Dendritic cell treated with granulocyte-macrophage colony-stimulating factor and Interleukin-4, amounts not matched to agents 40 ng/mL and 50 ng/mL, for 4 days (primary cell): ENCODE measurements around the gene PLA2G4B.

Experiments
- H3K27ac Mint-ChIP-seq: one replicate; pipeline ENCODE4 v1.8.0; 2022; ENCODE audit warnings: mild to moderate bottlenecking, mixed read lengths
- H3K27me3 Mint-ChIP-seq: one replicate; pipeline ENCODE4 v1.8.0; 2022; ENCODE audit warnings: mild to moderate bottlenecking, mixed read lengths
- H3K36me3 Mint-ChIP-seq: one replicate; pipeline ENCODE4 v1.8.0; 2022; ENCODE audit warnings: low read depth, mixed read lengths
- H3K4me1 Mint-ChIP-seq: one replicate; pipeline ENCODE4 v1.8.0; 2022; ENCODE audit warnings: low read depth, mixed read lengths
- H3K4me3 Mint-ChIP-seq: one replicate; pipeline ENCODE4 v1.8.0; 2022; ENCODE audit warnings: mild to moderate bottlenecking, moderate library complexity, mixed read lengths
- H3K9me3 Mint-ChIP-seq: one replicate; pipeline ENCODE4 v1.8.0; 2022; ENCODE audit warnings: mixed read lengths
- intact Hi-C: fragments of 100-400 bp; cut with micrococcal nuclease; formaldehyde crosslinking; loops from one replicate; pipeline ENCODE4 v1.15.0; 2022

The PLA2G4B gene

GRCh38 chr15:41842229-41842628 is 3.6 kb downstream of the PLA2G4B start:
- no peaks in the 10 kb centered on the region for H3K27me3 Mint-ChIP-seq
- H3K4me3 Mint-ChIP-seq: no peak overlapping the region

GRCh38 chr15:41843571-41843970 is 4.9 kb downstream of the PLA2G4B start:
- intact Hi-C loops: no loop called here
- H3K36me3 Mint-ChIP-seq: peaks cover 87% of the 10 kb centered on the region
- no peak overlapping the region for H3K27ac Mint-ChIP-seq
- H3K4me1 Mint-ChIP-seq: no peaks in the 10 kb centered on the region
- H3K9me3 Mint-ChIP-seq: no peaks in the 10 kb centered on the region
- H3K4me3 Mint-ChIP-seq: no peak overlapping the region
- no peaks in the 10 kb centered on the region for H3K27me3 Mint-ChIP-seq

More at GRCh38 chr15:41842229-41842628, 3.6 kb downstream of the PLA2G4B start:
- H3K36me3 Mint-ChIP-seq: peaks cover 85% of the 10 kb centered on the region
- H3K9me3 Mint-ChIP-seq: no peaks in the 10 kb centered on the region
- intact Hi-C loops: no loop called here
- no peaks in the 10 kb centered on the region for H3K4me1 Mint-ChIP-seq
- H3K27ac Mint-ChIP-seq: no peak overlapping the region

- H3K9me3 Mint-ChIP-seq: no peaks in the 10 kb centered on the region
- no peaks in the 10 kb centered on the region for H3K27me3 Mint-ChIP-seq
- intact Hi-C loops: no loop called here
- H3K4me1 Mint-ChIP-seq: no peaks in the 10 kb centered on the region
- no peak overlapping the region for H3K4me3 Mint-ChIP-seq
- H3K36me3 Mint-ChIP-seq: peaks cover 99% of the 10 kb centered on the region
- no peak overlapping the region for H3K27ac Mint-ChIP-seq
Measured at GRCh38 chr15:41844814-41845213, 6.2 kb downstream of the PLA2G4B start.

GRCh38 chr15:41847206-41847605 is 8.6 kb downstream of the PLA2G4B start:
- H3K27me3 Mint-ChIP-seq: peaks cover 6% of the 10 kb centered on the region
- H3K27ac Mint-ChIP-seq: no peak overlapping the region
- H3K4me3 Mint-ChIP-seq: no peak overlapping the region
- no peaks in the 10 kb centered on the region for H3K4me1 Mint-ChIP-seq
- no peaks in the 10 kb centered on the region for H3K9me3 Mint-ChIP-seq
- peaks cover 75% of the 10 kb centered on the region for H3K36me3 Mint-ChIP-seq
- intact Hi-C loops: no loop called here

- H3K9me3 Mint-ChIP-seq: no peaks in the 10 kb centered on the region
- intact Hi-C loops: no loop called here
- H3K27me3 Mint-ChIP-seq: peaks cover 6% of the 10 kb centered on the region
- H3K27ac Mint-ChIP-seq: no peak overlapping the region
- H3K4me3 Mint-ChIP-seq: no peak overlapping the region
- H3K36me3 Mint-ChIP-seq: peaks cover 68% of the 10 kb centered on the region
- H3K4me1 Mint-ChIP-seq: no peaks in the 10 kb centered on the region
Measured at GRCh38 chr15:41847981-41848380, 9.3 kb downstream of the PLA2G4B start.

GRCh38 chr15:41848631-41849030 is 10.0 kb downstream of the PLA2G4B start:
- Mint-ChIP-seq H3K4me3 (no peak overlapping the region), H3K36me3 (peaks cover 62% of the 10 kb centered on the region), H3K4me1 (no peaks in the 10 kb centered on the region), H3K27me3 (peaks cover 6% of the 10 kb centered on the region), H3K27ac (no peak overlapping the region), H3K9me3 (no peaks in the 10 kb centered on the region)
- intact Hi-C loops: no loop called here

GRCh38 chr15:41849204-41849603 is 10.6 kb downstream of the PLA2G4B start:
- peaks cover 6% of the 10 kb centered on the region for H3K27me3 Mint-ChIP-seq
- H3K9me3 Mint-ChIP-seq: no peaks in the 10 kb centered on the region
- H3K4me1 Mint-ChIP-seq: no peaks in the 10 kb centered on the region
- peaks cover 56% of the 10 kb centered on the region for H3K36me3 Mint-ChIP-seq
- intact Hi-C loops: no loop called here
- no peak overlapping the region for H3K27ac Mint-ChIP-seq
- H3K4me3 Mint-ChIP-seq: no peak overlapping the region

- H3K27ac Mint-ChIP-seq: no peak overlapping the region
- intact Hi-C loops: no loop called here
- H3K9me3 Mint-ChIP-seq: no peaks in the 10 kb centered on the region
- H3K4me1 Mint-ChIP-seq: no peaks in the 10 kb centered on the region
- peaks cover 6% of the 10 kb centered on the region for H3K27me3 Mint-ChIP-seq
- no peak overlapping the region for H3K4me3 Mint-ChIP-seq
- H3K36me3 Mint-ChIP-seq: peaks cover 53% of the 10 kb centered on the region
Measured at GRCh38 chr15:41849861-41850260, 11.2 kb downstream of the PLA2G4B start.

- Mint-ChIP-seq H3K27ac (no peak overlapping the region), H3K4me3 (no peak overlapping the region), H3K36me3 (peaks cover 52% of the 10 kb centered on the region), H3K9me3 (no peaks in the 10 kb centered on the region), H3K27me3 (peaks cover 6% of the 10 kb centered on the region), H3K4me1 (no peaks in the 10 kb centered on the region)
- intact Hi-C loops: no loop called here
Measured at GRCh38 chr15:41850482-41851166, 12.0 kb downstream of the PLA2G4B start.

GRCh38 chr15:41851167-41851523 is 12.5 kb downstream of the PLA2G4B start:
- intact Hi-C loops: no loop called here
- Mint-ChIP-seq H3K9me3 (no peaks in the 10 kb centered on the region), H3K4me3 (no peak overlapping the region), H3K27ac (no peak overlapping the region), H3K4me1 (no peaks in the 10 kb centered on the region), H3K27me3 (peaks cover 6% of the 10 kb centered on the region), H3K36me3 (peaks cover 46% of the 10 kb centered on the region)

GRCh38 chr15:41851755-41852370 is 13.2 kb downstream of the PLA2G4B start:
- intact Hi-C loops: no loop called here
- Mint-ChIP-seq H3K4me3 (no peak overlapping the region), H3K9me3 (no peaks in the 10 kb centered on the region), H3K4me1 (no peaks in the 10 kb centered on the region), H3K27me3 (peaks cover 6% of the 10 kb centered on the region), H3K36me3 (peaks cover 43% of the 10 kb centered on the region), H3K27ac (no peak overlapping the region)

- Mint-ChIP-seq H3K4me3 (no peak overlapping the region), H3K4me1 (no peaks in the 10 kb centered on the region), H3K27me3 (peaks cover 6% of the 10 kb centered on the region), H3K27ac (no peak overlapping the region), H3K36me3 (peaks cover 33% of the 10 kb centered on the region), H3K9me3 (no peaks in the 10 kb centered on the region)
- intact Hi-C loops: no loop called here
Measured at GRCh38 chr15:41852736-41853590, 14.3 kb downstream of the PLA2G4B start.

- Mint-ChIP-seq H3K4me3 (no peak overlapping the region), H3K9me3 (no peaks in the 10 kb centered on the region), H3K36me3 (peaks cover 24% of the 10 kb centered on the region), H3K27me3 (peaks cover 6% of the 10 kb centered on the region), H3K4me1 (no peaks in the 10 kb centered on the region), H3K27ac (no peak overlapping the region)
- intact Hi-C loops: no loop called here
Measured at GRCh38 chr15:41853831-41854230, 15.2 kb downstream of the PLA2G4B start.

- H3K36me3 Mint-ChIP-seq: peaks cover 18% of the 10 kb centered on the region
- H3K4me3 Mint-ChIP-seq: no peak overlapping the region
- no peaks in the 10 kb centered on the region for H3K4me1 Mint-ChIP-seq
- H3K27ac Mint-ChIP-seq: no peak overlapping the region
- intact Hi-C loops: no loop called here
- no peaks in the 10 kb centered on the region for H3K9me3 Mint-ChIP-seq
- H3K27me3 Mint-ChIP-seq: peaks cover 6% of the 10 kb centered on the region
Measured at GRCh38 chr15:41854443-41854842, 15.8 kb downstream of the PLA2G4B start.
